ENCODE data around the gene TSHZ1.

TSHZ1 gene

DNA sequence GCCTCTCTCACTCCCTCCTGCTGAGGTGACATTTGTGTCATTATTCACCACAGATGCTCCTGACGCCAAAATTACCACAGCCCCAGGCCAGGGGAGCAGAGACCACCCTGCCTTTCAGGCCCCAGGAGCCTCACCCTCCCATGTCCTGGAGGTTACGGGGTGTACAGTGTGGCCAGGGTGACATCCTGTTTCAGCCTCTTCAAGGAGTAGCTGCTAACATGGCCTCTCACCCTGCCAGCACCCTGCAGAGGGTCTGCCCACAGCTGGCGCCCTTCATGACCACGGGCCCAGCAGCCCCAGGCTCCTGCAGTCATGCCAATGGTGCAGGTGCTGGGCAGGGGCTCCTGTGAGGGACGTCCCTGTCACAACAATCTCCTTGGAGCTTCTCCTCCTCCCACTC, 124.3 kb downstream of the TSHZ1 start:
- DNase-seq (ENCODE audit: low spot score) = no peak
- TF ChIP-seq, protein P1, sequence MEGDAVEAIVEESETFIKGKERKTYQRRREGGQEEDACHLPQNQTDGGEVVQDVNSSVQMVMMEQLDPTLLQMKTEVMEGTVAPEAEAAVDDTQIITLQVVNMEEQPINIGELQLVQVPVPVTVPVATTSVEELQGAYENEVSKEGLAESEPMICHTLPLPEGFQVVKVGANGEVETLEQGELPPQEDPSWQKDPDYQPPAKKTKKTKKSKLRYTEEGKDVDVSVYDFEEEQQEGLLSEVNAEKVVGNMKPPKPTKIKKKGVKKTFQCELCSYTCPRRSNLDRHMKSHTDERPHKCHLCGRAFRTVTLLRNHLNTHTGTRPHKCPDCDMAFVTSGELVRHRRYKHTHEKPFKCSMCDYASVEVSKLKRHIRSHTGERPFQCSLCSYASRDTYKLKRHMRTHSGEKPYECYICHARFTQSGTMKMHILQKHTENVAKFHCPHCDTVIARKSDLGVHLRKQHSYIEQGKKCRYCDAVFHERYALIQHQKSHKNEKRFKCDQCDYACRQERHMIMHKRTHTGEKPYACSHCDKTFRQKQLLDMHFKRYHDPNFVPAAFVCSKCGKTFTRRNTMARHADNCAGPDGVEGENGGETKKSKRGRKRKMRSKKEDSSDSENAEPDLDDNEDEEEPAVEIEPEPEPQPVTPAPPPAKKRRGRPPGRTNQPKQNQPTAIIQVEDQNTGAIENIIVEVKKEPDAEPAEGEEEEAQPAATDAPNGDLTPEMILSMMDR (IDR thresholded peaks at IDR 0.05; ENCODE audit: extremely low read depth, missing control alignments) = no peak

DNA sequence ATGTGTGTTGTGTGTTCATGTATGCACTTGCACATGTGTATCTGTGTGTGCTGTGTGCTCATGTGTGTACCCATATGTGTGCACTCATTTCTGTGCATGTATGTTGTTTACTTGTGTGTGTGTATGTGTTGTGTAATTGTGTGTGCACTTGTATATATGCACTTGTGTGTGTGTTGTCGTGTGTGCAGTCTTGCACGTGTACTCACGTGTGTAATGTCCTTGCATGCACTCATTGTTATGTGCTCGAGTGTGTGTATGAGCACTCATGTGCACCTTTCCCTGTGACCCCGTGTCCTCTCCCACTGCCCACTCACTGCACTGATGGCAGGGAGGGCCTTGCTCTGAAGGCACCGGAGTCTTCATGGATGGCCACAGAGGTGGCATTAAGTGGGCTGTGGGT, 124.9 kb downstream of the TSHZ1 start:
- TF ChIP-seq, protein P1 (IDR thresholded peaks at IDR 0.05; ENCODE audit: extremely low read depth, missing control alignments) = no peak
- DNase-seq (ENCODE audit: low spot score) = no peak

DNA sequence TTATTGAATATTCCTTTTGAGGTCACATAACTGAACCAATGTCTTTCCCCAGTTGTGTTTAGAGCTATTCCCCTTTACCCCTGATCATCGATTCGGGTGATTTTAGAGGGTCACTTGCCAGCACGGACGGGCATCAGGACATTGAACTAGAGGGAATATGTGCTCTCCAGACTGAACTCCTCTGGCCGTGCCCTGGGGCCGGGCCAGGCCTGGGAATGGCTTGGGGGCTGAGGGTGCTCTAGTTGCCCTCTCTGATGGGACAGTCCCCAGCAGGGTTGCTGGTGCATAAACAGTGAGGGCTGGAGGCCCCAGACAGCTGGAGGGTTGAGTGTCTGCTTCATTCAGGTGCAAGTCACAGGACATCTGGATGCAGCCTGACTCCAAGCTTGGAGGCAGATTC, 126.2 kb downstream of the TSHZ1 start:
- DNase-seq (ENCODE audit: low spot score) = no peak
- TF ChIP-seq, protein P1 (IDR thresholded peaks at IDR 0.05; ENCODE audit: extremely low read depth, missing control alignments) = no peak

DNA sequence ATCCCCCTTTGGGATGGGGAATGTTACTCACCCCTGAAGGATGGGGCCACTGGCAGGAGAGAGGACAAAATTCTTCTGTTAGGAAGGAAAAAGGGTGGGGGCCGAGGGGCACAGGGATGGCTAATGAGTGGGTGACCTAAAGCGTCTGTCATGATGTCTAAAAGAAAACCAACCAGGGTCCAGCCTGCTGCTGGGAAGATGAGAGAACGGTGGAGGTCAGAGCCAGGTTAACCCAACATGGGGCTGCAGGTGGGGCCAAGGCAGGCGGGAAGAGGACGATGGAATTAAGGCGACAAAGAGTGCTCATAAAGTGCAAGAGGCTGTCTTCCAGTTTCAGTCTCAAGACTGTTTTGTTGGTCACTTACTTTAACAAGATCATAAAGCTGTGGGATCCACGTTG, 126.8 kb downstream of the TSHZ1 start:
- TF ChIP-seq, protein P1 (IDR thresholded peaks at IDR 0.05; ENCODE audit: extremely low read depth, missing control alignments) = no peak
- DNase-seq (ENCODE audit: low spot score) = no peak

DNA sequence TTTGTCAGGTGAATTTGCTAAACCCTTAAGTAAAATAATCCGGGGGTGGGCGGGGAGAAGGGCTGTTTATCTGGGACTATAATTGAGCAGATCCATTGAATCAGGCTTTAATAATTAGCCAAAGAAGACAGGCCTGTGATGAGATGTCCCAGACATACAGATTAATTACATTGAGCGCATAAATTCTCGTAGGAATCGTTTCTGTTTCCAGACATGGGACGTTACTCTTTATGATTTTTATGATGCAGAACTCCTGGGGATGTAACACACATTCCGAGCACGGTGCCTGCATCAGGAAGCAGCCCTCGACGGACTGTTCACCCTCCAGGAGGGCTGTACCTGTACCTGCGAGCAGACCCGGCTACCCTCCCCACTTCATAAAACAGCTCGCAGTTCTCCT, 128.0 kb downstream of the TSHZ1 start:
- DNase-seq (ENCODE audit: low spot score) = no peak
- TF ChIP-seq, protein P1 (IDR thresholded peaks at IDR 0.05; ENCODE audit: extremely low read depth, missing control alignments) = no peak
